Cardiac muscle cell (in vitro differentiated cells and primary cell): ENCODE measurements around the gene RITA1. TPM values are rescaled to one million over a fixed set of nuclear protein-coding genes. Genes with fewer than 3 reads are reported as not detected.
A peak's percentile ranks its signal among the peaks of the same experiment; 100 is the strongest.

Source experiments
- DNase-seq, 2 donors: peaks; one replicate each; pipeline versions ENCODE4 v3.0.0 to v3.0.0-alpha.2; 2010 to 2017; ENCODE audit warnings: low read depth in 1 of 2, low spot score in 1 of 2
- H3K27ac ChIP-seq: fragments of 200-600 bp; sonication (generic); 2 replicates; pipeline ENCODE4 v1.5.1; 2016
- H3K27me3 ChIP-seq: fragments of 200-600 bp; sonication (generic); 2 replicates; pipeline ENCODE4 v1.6.0; 2016; ENCODE audit warnings: control low read depth
- H3K36me3 ChIP-seq: fragments of 200-600 bp; sonication (generic); 2 replicates; pipeline ENCODE4 v1.5.1; 2016; ENCODE audit warnings: control low read depth
- H3K4me1 ChIP-seq: fragments of 200-600 bp; sonication (generic); 2 replicates; pipeline ENCODE4 v1.8.1; 2017; ENCODE audit warnings: low read depth, mild to moderate bottlenecking, mixed run types
- H3K4me3 ChIP-seq: fragments of 200-600 bp; sonication (generic); 2 replicates; pipeline ENCODE4 v1.5.1; 2016; ENCODE audit warnings: mild to moderate bottlenecking
- H3K9me3 ChIP-seq: fragments of 200-600 bp; sonication (generic); 2 replicates; pipeline ENCODE4 v1.5.1; 2017; ENCODE audit warnings: low read depth, mild to moderate bottlenecking, control low read depth
- polyA plus RNA-seq: library from polyadenylated mRNA; unstranded; fragments of >200 nt; fragmentation: Nextera tagmentation; extraction: Ambion mirVana; gene quantifications from 2 replicates; pipeline ENCODE4 v1.2.1, GENCODE V29; 2016
- total RNA-seq: library from RNA; depleted of rRNA; stranded (reverse); fragments of >200 nt; gene quantifications from 2 replicates; pipeline ENCODE4 v1.2.3, GENCODE V29; 2016
- TF ChIP-seq, protein P1 (sequence below): IDR thresholded peaks from 2 replicates; pipeline ENCODE4 v1.5.1; 2012; ENCODE audit warnings: low read depth, mild to moderate bottlenecking, low read length

RITA1 gene, protein sequence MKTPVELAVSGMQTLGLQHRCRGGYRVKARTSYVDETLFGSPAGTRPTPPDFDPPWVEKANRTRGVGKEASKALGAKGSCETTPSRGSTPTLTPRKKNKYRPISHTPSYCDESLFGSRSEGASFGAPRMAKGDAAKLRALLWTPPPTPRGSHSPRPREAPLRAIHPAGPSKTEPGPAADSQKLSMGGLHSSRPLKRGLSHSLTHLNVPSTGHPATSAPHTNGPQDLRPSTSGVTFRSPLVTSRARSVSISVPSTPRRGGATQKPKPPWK
- total RNA-seq (40.7 and 44.4 TPM in 2 replicates), polyA plus RNA-seq (36.1 and 39.7 TPM in 2 replicates)

DNA sequence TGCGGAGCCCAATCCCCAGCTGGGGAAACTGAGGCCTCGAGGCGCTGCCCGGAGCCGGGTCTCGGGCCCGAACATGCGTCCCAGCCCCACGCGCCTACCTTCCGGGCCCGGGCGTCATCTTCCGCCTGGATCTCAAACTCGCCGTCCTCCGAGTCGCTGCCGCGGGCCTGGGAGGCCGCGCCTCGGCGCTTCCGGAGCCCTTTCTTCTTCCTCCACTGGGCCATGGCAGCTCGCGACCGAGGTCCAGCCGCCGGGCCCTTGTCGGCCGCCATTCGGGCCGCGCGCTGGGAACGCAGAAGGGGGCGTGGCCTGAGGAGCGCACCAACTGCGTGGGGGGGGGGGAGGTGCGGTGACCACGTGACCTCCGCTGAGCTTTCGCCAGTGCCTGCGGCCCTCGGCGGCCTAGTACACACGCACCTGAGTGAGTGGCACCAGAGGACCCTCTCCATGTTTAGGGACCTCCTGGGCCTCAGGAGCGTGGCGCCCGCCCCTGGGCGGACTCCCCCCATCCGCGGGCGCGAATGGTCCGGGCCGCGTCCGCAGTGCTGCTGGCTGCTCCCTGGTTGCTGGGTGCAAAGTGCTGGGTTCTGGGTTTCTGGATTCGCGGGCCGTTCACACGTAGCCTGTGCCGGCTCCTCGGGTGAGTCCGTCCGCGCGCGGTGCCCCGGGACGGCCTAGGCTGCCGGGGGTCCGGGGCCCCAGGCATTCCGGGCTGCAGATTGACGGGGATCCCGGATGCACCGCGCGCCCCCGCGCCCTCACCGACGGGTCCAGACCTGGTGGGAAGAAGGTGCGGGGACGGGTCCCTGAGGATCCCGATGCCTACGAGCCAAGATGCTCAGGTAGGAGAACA is at the start of gene RITA1, which contains the start of gene DDX54:
Gene RITA1 (plus strand): TSS at position 542 of the 853 bp plus-strand sequence. CDS start 1,026 bp downstream, outside the sequence.
Gene DDX54 (minus strand): TSS at position 299 of the 853 bp plus-strand sequence. CDS start 27 bp downstream, at position 272.
- TF ChIP-seq, protein P1, sequence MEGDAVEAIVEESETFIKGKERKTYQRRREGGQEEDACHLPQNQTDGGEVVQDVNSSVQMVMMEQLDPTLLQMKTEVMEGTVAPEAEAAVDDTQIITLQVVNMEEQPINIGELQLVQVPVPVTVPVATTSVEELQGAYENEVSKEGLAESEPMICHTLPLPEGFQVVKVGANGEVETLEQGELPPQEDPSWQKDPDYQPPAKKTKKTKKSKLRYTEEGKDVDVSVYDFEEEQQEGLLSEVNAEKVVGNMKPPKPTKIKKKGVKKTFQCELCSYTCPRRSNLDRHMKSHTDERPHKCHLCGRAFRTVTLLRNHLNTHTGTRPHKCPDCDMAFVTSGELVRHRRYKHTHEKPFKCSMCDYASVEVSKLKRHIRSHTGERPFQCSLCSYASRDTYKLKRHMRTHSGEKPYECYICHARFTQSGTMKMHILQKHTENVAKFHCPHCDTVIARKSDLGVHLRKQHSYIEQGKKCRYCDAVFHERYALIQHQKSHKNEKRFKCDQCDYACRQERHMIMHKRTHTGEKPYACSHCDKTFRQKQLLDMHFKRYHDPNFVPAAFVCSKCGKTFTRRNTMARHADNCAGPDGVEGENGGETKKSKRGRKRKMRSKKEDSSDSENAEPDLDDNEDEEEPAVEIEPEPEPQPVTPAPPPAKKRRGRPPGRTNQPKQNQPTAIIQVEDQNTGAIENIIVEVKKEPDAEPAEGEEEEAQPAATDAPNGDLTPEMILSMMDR, result no peak
- peak within 1 kb of the TSS; percentile 95 for H3K27ac ChIP-seq
- no peaks in the 10 kb centered on the region for H3K9me3 ChIP-seq
- peak; percentile 86 to 94 for DNase-seq
- peak within 1 kb of the TSS; percentile 74 for H3K4me3 ChIP-seq
- H3K36me3 ChIP-seq, result peaks cover under 1% of the 10 kb centered on the region
- peaks cover 3% of the 10 kb centered on the region for H3K4me1 ChIP-seq
- H3K27me3 ChIP-seq, result no peaks in the 10 kb centered on the region

DNA sequence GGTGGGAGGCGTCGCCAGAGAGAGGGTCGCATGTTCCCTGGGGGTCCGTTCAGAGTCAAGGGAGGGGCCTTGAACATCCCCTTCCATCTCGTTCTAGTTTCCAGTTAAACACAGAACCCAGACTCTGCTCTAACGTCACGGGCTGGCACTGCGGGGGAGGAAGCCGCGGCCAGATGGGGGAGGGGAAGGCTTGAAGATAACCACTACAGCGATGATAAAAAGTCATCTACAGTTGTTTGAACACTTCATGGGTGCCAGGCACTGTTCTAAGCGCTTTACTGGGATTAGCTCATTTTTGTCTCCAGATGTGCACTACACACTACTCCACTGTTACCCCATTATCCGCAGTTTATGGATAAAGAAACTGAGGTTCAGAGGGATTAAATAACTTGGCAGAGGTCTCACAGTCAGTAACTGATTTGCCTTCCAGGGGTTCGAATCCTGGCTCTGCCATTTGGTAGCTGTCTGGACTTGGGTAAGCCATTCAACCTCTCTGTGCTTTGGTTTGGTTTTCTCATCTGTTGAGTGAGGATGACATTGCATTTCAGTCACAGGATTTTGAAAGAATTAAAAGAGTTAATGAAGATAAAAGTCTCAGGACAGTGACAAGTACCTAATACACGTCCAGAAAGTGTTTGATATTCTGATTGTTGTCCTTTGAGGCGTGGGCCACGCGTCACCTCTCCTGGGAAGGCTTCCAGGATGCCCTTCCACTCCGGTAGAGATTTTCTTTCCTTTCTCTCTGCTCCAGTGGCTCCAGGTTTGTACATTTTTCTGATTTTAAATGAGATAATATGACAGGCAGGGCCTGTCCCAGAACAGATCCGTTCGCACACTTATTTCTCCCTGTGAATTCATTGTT is 49.2 kb upstream of the RITA1 start:
- Histone ChIP-seq H3K4me3 (no peak overlapping the region), H3K27me3 (peaks cover 22% of the 10 kb centered on the region), H3K27ac (no peak overlapping the region), H3K9me3 (no peaks in the 10 kb centered on the region), H3K36me3 (no peaks in the 10 kb centered on the region), H3K4me1 (no peaks in the 10 kb centered on the region)
- TF ChIP-seq, protein P1, result no peak
- peak in 1 of 2 donors; percentile 30 for DNase-seq

DNA sequence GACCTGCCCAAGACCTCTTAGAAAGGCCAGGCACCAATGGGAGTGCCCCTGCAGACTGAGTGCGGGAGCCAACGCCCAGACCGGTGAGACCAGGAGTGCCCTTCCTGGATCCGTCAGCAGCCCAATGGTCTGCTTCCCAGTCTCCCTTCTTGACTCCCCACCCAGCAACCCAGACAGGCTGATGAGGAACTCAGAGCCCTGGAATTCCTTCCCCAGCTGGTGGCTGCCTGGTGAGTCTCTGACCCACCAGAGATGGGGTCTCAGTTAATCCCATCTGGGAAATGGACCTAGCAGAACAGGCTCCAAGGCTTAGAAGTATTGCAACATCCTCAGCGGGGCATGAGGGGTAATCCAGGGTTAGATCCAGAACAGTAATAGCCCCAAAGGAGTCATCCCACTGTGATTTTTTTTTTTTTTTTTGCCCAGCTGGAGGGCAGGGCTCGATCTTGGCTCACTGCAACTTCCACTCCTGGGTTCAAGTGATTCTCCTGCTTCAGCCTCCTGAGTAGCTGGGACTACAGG is 48.5 kb upstream of the RITA1 start:
- no peaks in the 10 kb centered on the region for H3K36me3 ChIP-seq
- H3K9me3 ChIP-seq, result no peaks in the 10 kb centered on the region
- H3K27me3 ChIP-seq, result peaks cover 22% of the 10 kb centered on the region
- no peak for DNase-seq
- no peak overlapping the region for H3K27ac ChIP-seq
- no peaks in the 10 kb centered on the region for H3K4me1 ChIP-seq
- no peak overlapping the region for H3K4me3 ChIP-seq
- TF ChIP-seq, protein P1, result no peak

DNA sequence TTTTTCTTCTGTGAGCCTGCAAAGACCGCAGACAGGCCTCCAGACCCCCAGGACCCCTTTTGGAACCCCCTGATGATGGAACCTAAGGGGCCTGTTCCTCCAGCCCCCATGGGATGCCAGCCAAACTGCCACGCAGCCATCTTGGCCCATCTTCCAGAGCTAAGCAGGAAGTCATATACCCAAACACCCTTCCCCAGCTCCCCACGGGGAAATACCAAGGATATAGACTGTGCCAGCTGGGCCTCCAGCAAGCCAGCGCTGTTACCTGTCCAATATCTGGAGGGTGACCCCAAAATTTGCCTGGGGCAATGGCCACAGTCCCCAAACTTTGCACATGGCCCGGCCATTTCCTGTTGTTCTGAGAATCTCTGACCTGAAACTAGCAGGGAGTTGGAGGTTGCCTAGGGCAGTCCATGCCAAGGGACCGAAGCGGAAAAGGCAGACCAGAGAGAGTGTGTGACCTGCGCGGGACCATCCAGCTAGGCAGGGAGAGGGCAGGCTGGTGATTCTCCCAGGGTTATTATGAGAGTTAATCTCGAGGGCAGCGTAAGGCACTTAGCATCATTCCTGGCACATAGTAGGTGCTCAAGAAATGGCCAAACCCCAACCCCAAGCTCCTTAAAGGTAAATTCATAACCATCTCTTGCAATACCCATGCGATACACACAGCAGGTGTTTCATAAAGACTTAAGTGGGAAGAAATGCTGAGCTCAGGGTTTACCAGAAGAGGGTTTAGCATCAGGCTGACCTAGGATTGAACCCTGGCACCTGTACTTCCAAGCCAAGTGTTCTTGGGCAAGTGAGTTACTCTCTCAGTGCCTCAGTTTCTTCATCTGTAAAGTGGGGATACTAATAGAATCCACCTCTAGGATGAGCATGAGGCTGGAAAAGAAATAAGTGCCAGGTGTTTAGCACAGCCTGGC is 47.4 kb upstream of the RITA1 start:
- Histone ChIP-seq H3K36me3 (no peaks in the 10 kb centered on the region), H3K27me3 (peaks cover 22% of the 10 kb centered on the region), H3K9me3 (no peaks in the 10 kb centered on the region), H3K4me1 (no peaks in the 10 kb centered on the region), H3K4me3 (no peak overlapping the region), H3K27ac (no peak overlapping the region)
- no peak for DNase-seq
- TF ChIP-seq, protein P1, result no peak
